GM18508 (cell line): ENCODE data around the gene NOC2L.

Experiments
- ATAC-seq: cut with Tn5 transposase; IDR thresholded peaks from one replicate; pipeline ENCODE4 v1.9.1; 2021; ENCODE audit warnings: moderate number of reproducible peaks; ENCODE audit not compliant: insufficient read depth, unreplicated experiment

The NOC2L gene

GRCh38 chr1:945688-946556 lies 13.1 kb downstream of the NOC2L start:
- no peak for ATAC-seq

- no peak for ATAC-seq
Observed at GRCh38 chr1:944341-945325, 14.4 kb downstream of the NOC2L start.

- no peak for ATAC-seq
Observed at GRCh38 chr1:943545-944340, 15.3 kb downstream of the NOC2L start.

- ATAC-seq, result no peak
Observed at GRCh38 chr1:942864-943533, 16.1 kb downstream of the NOC2L start.

GRCh38 chr1:942411-942821 lies 16.6 kb downstream of the NOC2L start:
- ATAC-seq, result no peak

- ATAC-seq, result no peak
Observed at GRCh38 chr1:941588-942383, 17.3 kb downstream of the NOC2L start.

- ATAC-seq, result no peak
Observed at GRCh38 chr1:941015-941587, 18.0 kb downstream of the NOC2L start.

- no peak for ATAC-seq
Observed at GRCh38 chr1:940107-941014, 18.7 kb downstream of the NOC2L start.

GRCh38 chr1:939511-940106 lies 19.4 kb downstream of the NOC2L start:
- no peak for ATAC-seq

- ATAC-seq, result no peak
Observed at GRCh38 chr1:938711-939489, 20.2 kb downstream of the NOC2L start.

GRCh38 chr1:938088-938683 lies 20.9 kb downstream of the NOC2L start:
- no peak for ATAC-seq

GRCh38 chr1:937521-937920 lies 21.5 kb downstream of the NOC2L start:
- ATAC-seq, result no peak

- no peak for ATAC-seq
Observed at GRCh38 chr1:936348-937264, 22.4 kb downstream of the NOC2L start.

GRCh38 chr1:935751-936231 lies 23.3 kb downstream of the NOC2L start:
- no peak for ATAC-seq
